Peyer's patch (tissue), 4 donors: ENCODE measurements around the gene PRSS12. TPM values are rescaled to one million over a fixed set of nuclear protein-coding genes. Genes with fewer than 3 reads are reported as not detected.
A peak's percentile ranks its signal among the peaks of the same experiment; 100 is the strongest.

Experiments
- DNase-seq, 3 donors: peaks; one replicate each; pipeline ENCODE4 v3.0.0-alpha.2; 2017 to 2019
- H3K27ac ChIP-seq, 4 donors: fragments of 200-600 bp; sonication (generic); one replicate each; pipeline ENCODE4 v1.5.1; 2016 to 2019
- H3K27me3 ChIP-seq, 2 donors: fragments of 200-600 bp; sonication (generic); one replicate each; pipeline ENCODE4 v1.5.1; 2019
- H3K36me3 ChIP-seq, 3 donors: fragments of 200-600 bp; sonication (generic); one replicate each; pipeline ENCODE4 v1.5.1; 2016 to 2019
- H3K4me1 ChIP-seq, 4 donors: fragments of 200-600 bp; sonication (generic); one replicate each; pipeline ENCODE4 v1.5.1; 2016 to 2019
- H3K4me3 ChIP-seq, 4 donors: fragments of 200-600 bp; sonication (generic); 1 replicate in 3 of 4; 2 replicates in 1 of 4; pipeline ENCODE4 v1.5.1; 2016 to 2019; ENCODE audit warnings: mild to moderate bottlenecking in 1 of 4
- H3K9me3 ChIP-seq, 4 donors: fragments of 200-600 bp; sonication (generic); one replicate each; pipeline ENCODE4 v1.5.1; 2016 to 2019; ENCODE audit warnings: mild to moderate bottlenecking in 1 of 4
- CTCF ChIP-seq, 6 experiments: fragments of 450-650 bp in 4 of 6; fragments of 200-600 bp in 2 of 6; sonication (generic) in 1 of 6; IDR thresholded peaks; one replicate each; pipeline ENCODE4 v1.5.1; 2017 to 2019; ENCODE audit warnings: antibody characterized with exemption in 6 of 6, mild to moderate bottlenecking in 3 of 6, moderate library complexity in 1 of 6
- POLR2A ChIP-seq, 2 donors: fragments of 450-650 bp; IDR thresholded peaks; one replicate each; pipeline ENCODE4 v1.5.1; 2017; ENCODE audit warnings: antibody characterized with exemption in 2 of 2, mild to moderate bottlenecking in 2 of 2, moderate library complexity in 2 of 2
- total RNA-seq, 4 donors: library from RNA; depleted of rRNA; stranded (reverse); fragments of >200 nt; gene quantifications; one replicate each; pipeline ENCODE4 v1.1.0, GENCODE V29; 2016

Gene PRSS12
- total RNA-seq, 4 donors from 2014 or later = 23.1 to 71.0 (median 44.1) TPM

DNA sequence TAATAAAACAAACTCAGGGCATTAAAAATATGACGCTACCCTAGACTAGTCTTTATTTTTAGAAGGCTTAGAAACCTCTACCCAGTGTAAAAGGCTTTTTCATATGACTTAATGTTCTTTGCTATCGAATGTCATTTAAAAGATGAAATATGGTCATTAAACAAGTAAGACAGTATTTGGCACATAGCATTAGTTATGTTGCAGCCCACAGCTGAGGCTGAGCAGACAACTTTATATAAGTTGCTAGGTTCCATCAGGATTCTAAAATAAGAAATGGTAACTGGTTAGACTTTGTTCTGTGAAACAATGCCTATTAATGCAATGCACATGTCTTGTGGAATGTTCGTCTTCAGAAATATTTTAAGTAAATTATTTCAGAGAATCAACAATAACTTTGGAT lies 10.4 kb upstream of the PRSS12 start:
- Histone ChIP-seq H3K27ac (no peak overlapping the region), H3K27me3 (no peaks in the 10 kb centered on the region), H3K4me1 (no peaks in the 10 kb centered on the region), H3K4me3 (no peak overlapping the region), H3K36me3 (no peaks in the 10 kb centered on the region), H3K9me3 (no peaks in the 10 kb centered on the region)
- no peak for DNase-seq
- TF ChIP-seq POLR2A (IDR thresholded peaks at IDR 0.05) (no peak), CTCF (IDR thresholded peaks at IDR 0.05) (no peak)

DNA sequence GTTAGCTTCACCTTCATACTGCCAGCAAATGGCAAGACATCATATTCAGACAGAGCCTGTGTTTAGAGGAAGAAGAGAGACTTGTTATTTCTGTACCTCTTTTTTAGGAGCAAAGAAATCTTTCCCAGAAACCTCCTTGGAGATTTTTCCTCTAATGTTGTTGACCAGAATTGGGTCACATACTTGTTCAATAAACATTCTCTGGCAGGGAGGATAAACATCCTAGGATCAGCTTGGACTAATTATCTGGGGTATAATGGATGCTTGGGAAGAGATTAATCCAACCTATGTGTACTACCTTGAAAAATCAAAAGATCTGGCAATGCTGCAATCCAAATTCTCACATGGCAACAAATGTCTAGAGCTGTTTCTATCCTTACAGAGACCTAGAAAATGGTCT lies 8.4 kb upstream of the PRSS12 start:
- TF ChIP-seq POLR2A (IDR thresholded peaks at IDR 0.05) = no peak
- TF ChIP-seq CTCF (IDR thresholded peaks at IDR 0.05) = no peak
- no peaks in the 10 kb centered on the region for H3K4me1 ChIP-seq
- no peak for DNase-seq
- H3K36me3 ChIP-seq = no peaks in the 10 kb centered on the region
- no peak overlapping the region for H3K27ac ChIP-seq
- no peaks in the 10 kb centered on the region for H3K9me3 ChIP-seq
- H3K4me3 ChIP-seq = no peak overlapping the region
- H3K27me3 ChIP-seq = no peaks in the 10 kb centered on the region

GRCh38 chr4:118360106-118360505 lies 7.3 kb upstream of the PRSS12 start:
- Histone ChIP-seq H3K27me3 (no peaks in the 10 kb centered on the region), H3K4me3 (no peak overlapping the region), H3K9me3 (no peaks in the 10 kb centered on the region), H3K27ac (no peak overlapping the region), H3K36me3 (no peaks in the 10 kb centered on the region), H3K4me1 (no peaks in the 10 kb centered on the region)
- no peak for DNase-seq
- TF ChIP-seq CTCF (IDR thresholded peaks at IDR 0.05) = no peak
- TF ChIP-seq POLR2A (IDR thresholded peaks at IDR 0.05) = no peak

DNA sequence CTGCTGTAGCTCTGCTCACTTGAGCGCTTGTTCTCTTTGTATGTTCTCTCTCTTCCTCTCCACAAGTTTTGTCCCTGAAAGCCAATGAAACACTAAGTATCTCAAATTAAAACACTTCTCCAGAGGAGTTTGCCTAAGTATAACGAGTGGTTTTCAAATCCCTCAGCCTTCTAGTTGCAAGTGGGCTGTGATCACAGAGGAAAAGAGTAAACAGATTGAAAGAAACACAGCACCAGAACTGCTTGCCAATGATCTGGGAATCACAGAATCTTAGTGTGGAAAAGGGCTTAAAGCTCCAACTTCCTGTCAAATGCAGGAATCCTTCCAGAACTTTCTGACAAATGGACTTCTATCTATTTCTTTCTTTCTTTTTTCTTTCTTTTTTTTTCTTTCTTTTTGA lies 4.8 kb upstream of the PRSS12 start:
- Histone ChIP-seq H3K9me3 (no peaks in the 10 kb centered on the region), H3K36me3 (no peaks in the 10 kb centered on the region), H3K4me1 (peaks cover 0 to 6% (median 3%) of the 10 kb centered on the region in 4 donors), H3K27me3 (no peaks in the 10 kb centered on the region), H3K27ac (peak overlapping the region in 1 of 4 donors; percentile 8), H3K4me3 (no peak overlapping the region)
- TF ChIP-seq CTCF (IDR thresholded peaks at IDR 0.05) (no peak), POLR2A (IDR thresholded peaks at IDR 0.05) (no peak)
- DNase-seq = no peak

- Histone ChIP-seq H3K4me1 (peaks cover 0 to 6% (median 3%) of the 10 kb centered on the region in 4 donors), H3K27ac (no peak overlapping the region), H3K27me3 (no peaks in the 10 kb centered on the region), H3K36me3 (no peaks in the 10 kb centered on the region), H3K4me3 (no peak overlapping the region), H3K9me3 (no peaks in the 10 kb centered on the region)
- TF ChIP-seq POLR2A (IDR thresholded peaks at IDR 0.05) (no peak), CTCF (IDR thresholded peaks at IDR 0.05) (no peak)
- DNase-seq = no peak
Measured at GRCh38 chr4:118356731-118357130, 3.9 kb upstream of the PRSS12 start.

GRCh38 chr4:118356111-118356510 lies 3.3 kb upstream of the PRSS12 start:
- TF ChIP-seq POLR2A (IDR thresholded peaks at IDR 0.05) = no peak
- TF ChIP-seq CTCF (IDR thresholded peaks at IDR 0.05) = no peak
- H3K4me1 ChIP-seq = peaks cover 0 to 6% (median 3%) of the 10 kb centered on the region in 4 donors
- H3K27ac ChIP-seq = no peak overlapping the region
- H3K27me3 ChIP-seq = no peaks in the 10 kb centered on the region
- H3K9me3 ChIP-seq = no peaks in the 10 kb centered on the region
- H3K36me3 ChIP-seq = no peaks in the 10 kb centered on the region
- no peak for DNase-seq
- no peak overlapping the region for H3K4me3 ChIP-seq
